Measurements from ENCODE around the gene CAPN2.
A peak's percentile ranks its signal among the peaks of the same experiment; 100 is the strongest.

CAPN2 gene

DNA sequence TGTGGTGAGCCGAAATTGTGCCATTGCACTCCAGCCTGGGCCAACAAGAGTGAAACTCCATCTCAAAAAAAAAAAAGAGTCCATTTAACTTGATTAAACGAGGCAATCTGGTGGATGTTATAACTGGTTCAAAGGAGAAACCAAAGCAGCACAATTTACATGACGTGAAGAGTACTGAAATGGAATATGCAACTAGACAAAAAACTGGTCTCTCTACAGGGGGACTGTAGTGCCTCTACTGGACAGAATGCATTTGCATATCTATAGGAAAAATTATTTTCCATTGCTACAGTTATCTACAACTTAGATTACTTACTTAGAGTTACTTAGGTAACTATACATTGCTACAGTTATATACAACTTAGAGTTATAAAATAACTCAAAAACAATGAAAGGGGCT is 2.7 kb upstream of the CAPN2 start:
- Histone ChIP-seq H3K27ac (ENCODE audit: low read depth, low read length) (no peak overlapping the region), H3K18ac (ENCODE audit: low read length) (no peak overlapping the region), H3K27me3 (ENCODE audit: insufficient read depth, low read length, poor library complexity) (no peaks in the 10 kb centered on the region), H4K8ac (ENCODE audit: low read depth, low read length) (no peak overlapping the region), H2BK5ac (ENCODE audit: low read length) (no peak overlapping the region), H3K4me3 (ENCODE audit: low read length) (no peak overlapping the region), H3K79me1 (ENCODE audit: low read length) (no peaks in the 10 kb centered on the region), H3K9ac (ENCODE audit: low read length) (no peak overlapping the region), H3K4me1 (ENCODE audit: control insufficient read depth, low read depth, low read length) (peaks cover 4% of the 10 kb centered on the region), H3K56ac (ENCODE audit: low read length) (no peak overlapping the region), H3K4ac (ENCODE audit: low read depth, low read length) (no peak overlapping the region), H2BK120ac (ENCODE audit: low read depth, low read length) (no peak overlapping the region), H3K23ac (ENCODE audit: low read length) (no peak overlapping the region), H3K36me3 (ENCODE audit: control insufficient read depth, insufficient read depth, low read length) (no peaks in the 10 kb centered on the region), H2AK5ac (ENCODE audit: low read length) (no peak overlapping the region), H3K79me2 (ENCODE audit: control insufficient read depth, insufficient read depth, low read length) (no peaks in the 10 kb centered on the region), H2BK15ac (replicated peaks; ENCODE audit: low read depth) (no peak overlapping the region), H3K4me2 (ENCODE audit: low read length) (no peak overlapping the region), H4K5ac (ENCODE audit: low read length) (no peak overlapping the region)
- WGBS (ENCODE audit: extremely low coverage, insufficient coverage, low lambda C conversion rate): no CpG with 5 or more reads among the region's 3 CpGs
- DNase-seq: no peak

DNA sequence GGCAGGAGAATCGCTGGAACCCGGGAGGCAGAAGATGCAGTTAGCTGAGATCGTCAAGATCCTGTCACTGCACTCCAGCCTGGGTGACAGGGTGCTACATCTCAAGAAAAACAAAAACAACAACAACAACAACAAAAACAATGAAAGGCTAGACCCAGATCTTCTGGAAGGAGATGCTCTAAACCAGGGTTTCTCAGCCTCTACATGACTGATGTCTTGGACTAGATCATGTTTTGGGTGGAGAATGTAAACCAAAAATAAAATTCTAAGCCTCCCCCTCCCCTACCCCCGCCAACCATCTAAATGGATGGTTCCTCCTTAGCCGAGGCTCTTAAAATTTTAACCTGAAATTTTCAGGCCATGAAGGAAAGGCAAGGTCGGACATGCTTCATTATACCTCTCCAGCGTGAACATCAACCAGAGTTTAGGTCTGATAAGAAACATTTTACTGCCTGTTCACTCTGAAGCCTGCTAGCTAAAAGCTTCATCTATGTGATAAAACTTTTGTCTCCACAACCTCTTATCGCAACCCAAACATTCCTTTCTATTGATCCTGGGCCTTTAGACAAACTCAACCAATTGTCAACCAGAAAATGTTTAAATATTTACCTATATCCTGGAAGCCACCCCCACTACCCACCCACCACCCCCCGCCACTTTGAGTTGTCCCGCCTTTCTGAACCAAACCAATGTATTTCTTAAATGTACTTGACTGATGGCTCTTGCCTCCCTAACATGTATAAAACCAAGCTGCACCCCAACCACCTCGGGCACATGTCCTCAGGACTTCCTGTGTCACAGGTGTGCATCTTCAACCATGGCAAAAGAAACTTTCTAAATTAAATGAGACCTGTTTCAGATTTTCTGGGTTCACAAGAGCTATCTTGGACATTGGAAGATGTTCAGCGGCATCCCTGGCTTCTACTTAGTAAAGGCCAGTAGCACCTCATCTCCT is 1.9 kb upstream of the CAPN2 start:
- H2BK15ac ChIP-seq (replicated peaks; ENCODE audit: low read depth): no peak overlapping the region
- peaks cover 7% of the 10 kb centered on the region for H3K4me1 ChIP-seq (ENCODE audit: control insufficient read depth, low read depth, low read length)
- no peak overlapping the region for H4K8ac ChIP-seq (ENCODE audit: low read depth, low read length)
- H2BK120ac ChIP-seq (ENCODE audit: low read depth, low read length): no peak overlapping the region
- DNase-seq: no peak
- H2BK5ac ChIP-seq (ENCODE audit: low read length): no peak overlapping the region
- WGBS (ENCODE audit: extremely low coverage, insufficient coverage, low lambda C conversion rate): no CpG with 5 or more reads among the region's 12 CpGs
- H2AK5ac ChIP-seq (ENCODE audit: low read length): no peak overlapping the region
- no peak overlapping the region for H4K5ac ChIP-seq (ENCODE audit: low read length)
- no peak overlapping the region for H3K4ac ChIP-seq (ENCODE audit: low read depth, low read length)
- no peak overlapping the region for H3K9ac ChIP-seq (ENCODE audit: low read length)
- H3K27ac ChIP-seq (ENCODE audit: low read depth, low read length): no peak overlapping the region
- no peaks in the 10 kb centered on the region for H3K79me2 ChIP-seq (ENCODE audit: control insufficient read depth, insufficient read depth, low read length)
- H3K79me1 ChIP-seq (ENCODE audit: low read length): no peaks in the 10 kb centered on the region
- no peak overlapping the region for H3K18ac ChIP-seq (ENCODE audit: low read length)
- no peaks in the 10 kb centered on the region for H3K36me3 ChIP-seq (ENCODE audit: control insufficient read depth, insufficient read depth, low read length)
- H3K27me3 ChIP-seq (ENCODE audit: insufficient read depth, low read length, poor library complexity): no peaks in the 10 kb centered on the region
- H3K4me2 ChIP-seq (ENCODE audit: low read length): no peak overlapping the region
- H3K4me3 ChIP-seq (ENCODE audit: low read length): no peak overlapping the region
- no peak overlapping the region for H3K23ac ChIP-seq (ENCODE audit: low read length)
- no peak overlapping the region for H3K56ac ChIP-seq (ENCODE audit: low read length)

DNA sequence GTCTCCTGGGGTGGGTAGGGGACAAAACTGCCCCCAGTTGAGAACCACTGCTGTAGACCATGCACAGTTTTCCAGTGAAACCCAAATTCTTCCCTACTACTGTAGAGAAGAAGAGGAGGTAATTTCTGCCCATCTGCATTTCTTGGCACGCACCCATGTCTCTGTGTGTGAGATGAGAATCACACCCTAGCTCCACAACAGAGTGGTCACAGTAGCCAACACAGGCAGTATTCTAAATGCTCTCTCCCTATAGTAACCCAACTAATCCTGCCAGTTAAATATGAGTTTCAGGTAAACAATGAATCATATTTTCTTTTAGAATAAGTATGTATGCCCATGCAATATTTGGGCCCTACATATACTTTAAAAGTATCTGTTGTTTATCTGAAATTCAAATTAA is 1.2 kb upstream of the CAPN2 start:
- Histone ChIP-seq H3K23ac (ENCODE audit: low read length) (no peak overlapping the region), H3K4ac (ENCODE audit: low read depth, low read length) (no peak overlapping the region), H3K4me2 (ENCODE audit: low read length) (no peak overlapping the region), H2BK5ac (ENCODE audit: low read length) (no peak overlapping the region), H3K79me1 (ENCODE audit: low read length) (no peaks in the 10 kb centered on the region), H3K56ac (ENCODE audit: low read length) (no peak overlapping the region), H3K27ac (ENCODE audit: low read depth, low read length) (no peak overlapping the region), H3K9ac (ENCODE audit: low read length) (no peak overlapping the region), H2BK15ac (replicated peaks; ENCODE audit: low read depth) (no peak overlapping the region), H2BK120ac (ENCODE audit: low read depth, low read length) (no peak overlapping the region), H3K36me3 (ENCODE audit: control insufficient read depth, insufficient read depth, low read length) (no peaks in the 10 kb centered on the region), H4K5ac (ENCODE audit: low read length) (no peak overlapping the region), H3K18ac (ENCODE audit: low read length) (no peak overlapping the region), H3K27me3 (ENCODE audit: insufficient read depth, low read length, poor library complexity) (no peaks in the 10 kb centered on the region), H3K79me2 (ENCODE audit: control insufficient read depth, insufficient read depth, low read length) (no peaks in the 10 kb centered on the region), H2AK5ac (ENCODE audit: low read length) (no peak overlapping the region), H3K4me1 (ENCODE audit: control insufficient read depth, low read depth, low read length) (peaks cover 7% of the 10 kb centered on the region), H3K4me3 (ENCODE audit: low read length) (no peak overlapping the region), H4K8ac (ENCODE audit: low read depth, low read length) (no peak overlapping the region)
- DNase-seq: no peak
- no CpG with 5 or more reads among the region's 1 CpG for WGBS (ENCODE audit: extremely low coverage, insufficient coverage, low lambda C conversion rate)

DNA sequence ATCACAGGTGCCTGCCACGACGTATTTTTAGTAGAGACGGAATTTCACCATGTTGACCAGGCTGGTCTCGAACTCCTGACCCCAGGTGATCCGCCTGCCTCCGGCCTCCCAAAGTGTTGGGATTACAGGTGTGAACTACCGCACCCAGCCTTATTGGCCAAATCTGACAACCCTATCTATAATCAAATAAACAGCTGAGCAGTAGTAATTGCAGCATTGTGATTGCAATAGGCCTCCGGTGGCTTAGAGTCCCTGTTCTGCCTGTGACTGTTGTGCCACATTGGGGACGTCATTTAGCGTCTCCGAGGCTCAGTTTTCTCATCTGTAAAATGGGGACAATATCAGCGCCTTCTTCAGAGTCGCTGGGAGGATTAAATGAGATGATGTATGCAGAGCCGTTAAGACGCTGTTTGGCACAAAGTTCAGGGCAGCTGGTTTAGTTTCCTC is 569 bp upstream of the CAPN2 start:
- WGBS (ENCODE audit: extremely low coverage, insufficient coverage, low lambda C conversion rate): no CpG with 5 or more reads among the region's 15 CpGs
- Histone ChIP-seq H3K4me2 (ENCODE audit: low read length) (peak overlapping the region; percentile 20), H3K27me3 (ENCODE audit: insufficient read depth, low read length, poor library complexity) (no peaks in the 10 kb centered on the region), H3K4me3 (ENCODE audit: low read length) (no peak overlapping the region), H2BK120ac (ENCODE audit: low read depth, low read length) (no peak overlapping the region), H3K36me3 (ENCODE audit: control insufficient read depth, insufficient read depth, low read length) (no peaks in the 10 kb centered on the region), H3K23ac (ENCODE audit: low read length) (no peak overlapping the region), H2BK15ac (replicated peaks; ENCODE audit: low read depth) (no peak overlapping the region), H3K4me1 (ENCODE audit: control insufficient read depth, low read depth, low read length) (peaks cover 11% of the 10 kb centered on the region), H3K79me1 (ENCODE audit: low read length) (peaks cover 3% of the 10 kb centered on the region), H4K8ac (ENCODE audit: low read depth, low read length) (no peak overlapping the region), H3K56ac (ENCODE audit: low read length) (peak overlapping the region; percentile 75), H3K79me2 (ENCODE audit: control insufficient read depth, insufficient read depth, low read length) (no peaks in the 10 kb centered on the region), H2AK5ac (ENCODE audit: low read length) (no peak overlapping the region), H4K5ac (ENCODE audit: low read length) (no peak overlapping the region), H3K18ac (ENCODE audit: low read length) (no peak overlapping the region), H2BK5ac (ENCODE audit: low read length) (no peak overlapping the region), H3K4ac (ENCODE audit: low read depth, low read length) (peak overlapping the region; percentile 46), H3K9ac (ENCODE audit: low read length) (peak overlapping the region; percentile 91), H3K27ac (ENCODE audit: low read depth, low read length) (no peak overlapping the region)
- DNase-seq: no peak

DNA sequence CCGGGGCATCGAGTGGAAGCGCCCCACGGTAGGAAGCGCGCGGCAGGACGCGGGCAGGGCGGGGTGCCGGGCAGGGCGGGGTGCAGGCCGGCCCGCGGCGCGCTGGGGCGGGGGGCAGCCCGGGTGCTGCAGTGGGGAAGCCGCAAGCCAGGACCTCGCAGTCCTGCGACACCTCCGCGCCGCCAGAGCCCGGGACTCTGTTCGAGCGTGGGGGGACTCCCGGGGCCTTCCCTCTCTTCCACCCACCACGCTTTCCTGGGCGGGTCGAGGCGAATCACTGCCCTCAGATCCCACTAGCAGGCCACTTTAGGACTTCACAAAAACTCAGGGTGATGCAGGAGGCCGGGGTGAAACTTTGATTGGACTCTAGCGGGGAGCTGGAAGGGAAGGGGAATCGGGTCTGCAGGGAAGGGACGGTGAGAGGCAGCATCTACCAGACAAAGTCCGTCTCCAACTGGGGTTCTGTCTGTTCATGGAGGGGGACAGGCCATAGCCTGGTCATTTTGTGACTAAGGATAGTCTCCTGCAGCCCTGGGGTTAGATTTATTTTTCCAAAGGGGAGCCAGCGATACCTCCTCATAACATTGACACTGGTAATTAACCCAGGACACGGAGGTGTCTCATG is 623 bp downstream of the CAPN2 start:
- WGBS (ENCODE audit: extremely low coverage, insufficient coverage, low lambda C conversion rate): no CpG with 5 or more reads among the region's 40 CpGs
- Histone ChIP-seq H2BK120ac (ENCODE audit: low read depth, low read length) (peak overlapping the region; percentile 14), H3K23ac (ENCODE audit: low read length) (no peak overlapping the region), H3K4ac (ENCODE audit: low read depth, low read length) (peak overlapping the region; percentile 56), H3K79me1 (ENCODE audit: low read length) (peaks cover 3% of the 10 kb centered on the region), H3K36me3 (ENCODE audit: control insufficient read depth, insufficient read depth, low read length) (no peaks in the 10 kb centered on the region), H3K4me1 (ENCODE audit: control insufficient read depth, low read depth, low read length) (peaks cover 11% of the 10 kb centered on the region), H2AK5ac (ENCODE audit: low read length) (no peak overlapping the region), H4K5ac (ENCODE audit: low read length) (no peak overlapping the region), H3K9ac (ENCODE audit: low read length) (peak overlapping the region; percentile 91), H3K18ac (ENCODE audit: low read length) (peak overlapping the region; percentile 71), H3K27me3 (ENCODE audit: insufficient read depth, low read length, poor library complexity) (no peaks in the 10 kb centered on the region), H2BK5ac (ENCODE audit: low read length) (no peak overlapping the region), H4K8ac (ENCODE audit: low read depth, low read length) (no peak overlapping the region), H2BK15ac (replicated peaks; ENCODE audit: low read depth) (no peak overlapping the region), H3K27ac (ENCODE audit: low read depth, low read length) (peak overlapping the region; percentile 3), H3K79me2 (ENCODE audit: control insufficient read depth, insufficient read depth, low read length) (no peaks in the 10 kb centered on the region), H3K56ac (ENCODE audit: low read length) (peak overlapping the region; percentile 92), H3K4me2 (ENCODE audit: low read length) (peak overlapping the region; percentile 70), H3K4me3 (ENCODE audit: low read length) (peak overlapping the region; percentile 67)
- peak; percentile 44 for DNase-seq
